Activated CD8-positive, alpha-beta memory T cell treated with anti-CD3 and anti-CD28 coated beads, Interleukin-2, amount 10 ng/mL, durations not matched to agents 7 days and 5 days (primary cell): ENCODE data around the gene SYTL4. TPM values are rescaled to one million over a fixed set of nuclear protein-coding genes. Genes with fewer than 3 reads are reported as not detected.

Source experiments
- ATAC-seq: fragments of 150-1000 bp; cut with Tn5 transposase; one replicate; pipeline ENCODE4 v1.10.0; 2021; ENCODE audit warnings: moderate library complexity
- CTCF ChIA-PET: fragments of 350-600 bp; sonication (Branson Sonifier 250); formaldehyde crosslinking; loops from one replicate; lab custom pipeline; 2021; ENCODE audit warnings: antibody characterized with exemption; lab: Charles Lee
- DNase-seq: peaks from one replicate; pipeline ENCODE4 v3.0.0-alpha.2; 2020
- H3K27ac Mint-ChIP-seq: one replicate; pipeline ENCODE4 v1.8.0; 2021; ENCODE audit warnings: mild to moderate bottlenecking, mixed read lengths
- H3K27me3 Mint-ChIP-seq: one replicate; pipeline ENCODE4 v1.8.0; 2021; ENCODE audit warnings: mixed read lengths
- H3K36me3 Mint-ChIP-seq: one replicate; pipeline ENCODE4 v1.8.0; 2021; ENCODE audit warnings: mild to moderate bottlenecking, mixed read lengths
- H3K4me1 Mint-ChIP-seq: one replicate; pipeline ENCODE4 v1.8.0; 2021; ENCODE audit warnings: mixed read lengths
- H3K4me3 Mint-ChIP-seq: one replicate; pipeline ENCODE4 v1.8.0; 2021; ENCODE audit warnings: mild to moderate bottlenecking, moderate library complexity, mixed read lengths
- H3K9me3 Mint-ChIP-seq: one replicate; pipeline ENCODE4 v1.8.0; 2022; ENCODE audit warnings: low read depth, mixed read lengths
- total RNA-seq, 2 experiments: library from RNA; stranded (reverse); gene quantifications; one replicate each; pipeline ENCODE4 v1.2.3, GENCODE V29; 2021

Gene SYTL4
- total RNA-seq, 2 experiments from 2014 or later: not detected

DNA sequence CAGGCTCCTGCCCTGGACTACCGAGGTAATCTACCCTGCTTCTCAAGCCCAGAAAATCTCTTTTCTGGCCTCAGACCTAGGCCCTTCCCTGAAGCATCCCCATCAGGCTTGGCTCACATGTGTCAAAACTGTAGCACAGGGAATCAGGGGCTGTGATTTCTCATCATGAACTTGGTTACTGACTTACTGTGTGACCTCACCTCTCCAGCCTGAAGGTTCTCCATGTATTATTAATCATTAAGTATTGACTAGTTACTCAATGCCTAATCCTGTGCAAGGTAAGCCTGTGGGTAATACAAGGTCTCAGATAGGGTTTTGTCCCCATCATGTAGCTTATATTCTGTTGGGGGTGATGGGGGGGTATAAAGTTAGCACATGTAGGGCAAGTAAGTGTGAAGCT, 81.1 kb downstream of the SYTL4 start:
- ATAC-seq: no peak
- H3K4me1 Mint-ChIP-seq: no peaks in the 10 kb centered on the region
- no peak for DNase-seq
- no peaks in the 10 kb centered on the region for H3K9me3 Mint-ChIP-seq
- no peak overlapping the region for H3K4me3 Mint-ChIP-seq
- H3K36me3 Mint-ChIP-seq: no peaks in the 10 kb centered on the region
- CTCF ChIA-PET: no interaction called here
- H3K27ac Mint-ChIP-seq: no peak overlapping the region
- peaks cover 7% of the 10 kb centered on the region for H3K27me3 Mint-ChIP-seq

DNA sequence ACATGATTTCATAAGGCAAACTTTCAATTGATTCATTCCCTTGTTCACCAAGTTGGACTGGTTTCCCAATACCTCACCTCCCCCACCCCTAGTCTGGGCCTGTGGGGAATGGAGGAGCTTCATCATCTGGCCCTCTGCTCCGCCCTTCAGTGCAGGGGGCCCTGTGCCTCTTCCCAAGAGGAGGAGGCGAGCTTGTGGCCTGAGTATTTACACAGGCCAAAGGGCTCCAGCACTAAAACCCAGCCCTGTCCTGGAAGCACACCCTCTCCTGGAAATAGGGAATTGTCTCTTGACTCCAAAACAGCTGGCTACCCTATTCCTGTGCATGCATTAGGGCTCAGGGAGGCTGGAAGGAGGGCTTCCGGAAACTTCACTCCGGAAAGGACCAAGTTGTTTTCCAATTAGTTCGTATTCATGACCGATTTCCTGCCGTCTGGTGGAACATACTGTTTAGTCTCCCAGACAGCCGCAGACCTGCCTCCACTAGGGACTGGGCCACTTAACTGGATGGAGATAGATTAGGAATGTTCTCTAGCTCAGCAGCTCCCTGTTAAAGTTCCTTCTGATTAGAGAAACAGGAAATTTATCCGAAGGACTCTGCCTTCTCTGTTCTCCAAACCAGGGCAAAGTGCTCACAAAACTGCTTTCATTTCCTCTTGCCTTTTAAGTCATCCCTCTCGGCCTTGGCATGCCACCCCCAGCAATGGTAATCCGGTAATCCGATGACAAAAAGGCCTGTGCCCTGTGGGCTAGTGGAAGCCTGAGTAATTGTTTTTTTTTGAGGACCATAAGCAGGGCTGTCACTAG, 82.2 kb downstream of the SYTL4 start:
- DNase-seq: no peak
- Mint-ChIP-seq H3K4me1 (no peaks in the 10 kb centered on the region), H3K4me3 (no peak overlapping the region), H3K27ac (no peak overlapping the region), H3K9me3 (no peaks in the 10 kb centered on the region), H3K27me3 (peaks cover 11% of the 10 kb centered on the region), H3K36me3 (no peaks in the 10 kb centered on the region)
- CTCF ChIA-PET: no interaction called here
- no peak for ATAC-seq

GRCh38 chrX:100648458-100649417, 83.2 kb downstream of the SYTL4 start:
- Mint-ChIP-seq H3K27me3 (peaks cover 14% of the 10 kb centered on the region), H3K4me1 (no peaks in the 10 kb centered on the region), H3K27ac (no peak overlapping the region), H3K9me3 (no peaks in the 10 kb centered on the region), H3K4me3 (no peak overlapping the region), H3K36me3 (no peaks in the 10 kb centered on the region)
- no peak for ATAC-seq
- DNase-seq: no peak
- CTCF ChIA-PET: no interaction called here

DNA sequence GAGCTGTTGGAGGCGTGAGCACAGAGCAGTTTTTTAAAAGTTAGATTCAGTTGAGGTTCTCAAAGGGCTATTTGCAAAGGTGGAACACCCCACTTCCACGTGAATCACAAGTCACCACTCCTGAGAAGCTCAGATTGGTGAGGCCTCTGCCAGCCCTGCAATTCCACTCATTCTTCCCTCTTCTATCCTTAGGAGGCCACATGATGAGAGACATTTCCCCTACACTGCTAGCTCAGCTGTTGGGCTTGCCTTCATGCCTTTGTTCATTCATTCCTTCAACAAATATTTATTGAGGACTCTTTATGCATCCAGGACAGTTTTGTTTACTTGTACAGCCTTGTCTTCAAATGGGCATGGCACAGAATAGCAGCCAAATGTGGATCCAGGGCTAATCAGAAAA, 84.2 kb downstream of the SYTL4 start:
- DNase-seq: no peak
- Mint-ChIP-seq H3K36me3 (no peaks in the 10 kb centered on the region), H3K4me3 (no peak overlapping the region), H3K27me3 (peaks cover 14% of the 10 kb centered on the region), H3K4me1 (no peaks in the 10 kb centered on the region), H3K27ac (no peak overlapping the region), H3K9me3 (no peaks in the 10 kb centered on the region)
- no peak for ATAC-seq
- CTCF ChIA-PET: no interaction called here

DNA sequence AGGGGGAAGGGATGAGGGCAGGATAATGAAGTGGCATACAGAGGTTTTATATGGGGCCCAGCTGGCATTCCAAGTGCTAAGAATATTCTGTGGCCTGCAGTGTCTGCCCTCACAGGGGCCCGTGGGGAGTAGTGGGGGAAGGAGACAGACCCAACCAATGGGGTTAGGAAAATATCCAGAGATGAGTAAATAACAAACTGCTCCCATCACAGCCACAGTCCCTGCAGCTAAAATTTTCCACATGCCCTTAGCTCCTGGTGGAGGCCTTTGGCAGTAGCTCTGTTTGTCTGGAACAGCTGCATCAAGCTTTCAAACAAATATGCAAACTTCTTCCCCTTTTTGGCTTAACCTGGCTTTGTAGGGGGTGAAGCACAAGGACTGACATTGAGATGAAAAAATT, 84.8 kb downstream of the SYTL4 start:
- Mint-ChIP-seq H3K4me1 (no peaks in the 10 kb centered on the region), H3K27ac (no peak overlapping the region), H3K27me3 (peaks cover 12% of the 10 kb centered on the region), H3K4me3 (no peak overlapping the region), H3K9me3 (no peaks in the 10 kb centered on the region), H3K36me3 (no peaks in the 10 kb centered on the region)
- no peak for ATAC-seq
- DNase-seq: no peak
- CTCF ChIA-PET: no interaction called here

DNA sequence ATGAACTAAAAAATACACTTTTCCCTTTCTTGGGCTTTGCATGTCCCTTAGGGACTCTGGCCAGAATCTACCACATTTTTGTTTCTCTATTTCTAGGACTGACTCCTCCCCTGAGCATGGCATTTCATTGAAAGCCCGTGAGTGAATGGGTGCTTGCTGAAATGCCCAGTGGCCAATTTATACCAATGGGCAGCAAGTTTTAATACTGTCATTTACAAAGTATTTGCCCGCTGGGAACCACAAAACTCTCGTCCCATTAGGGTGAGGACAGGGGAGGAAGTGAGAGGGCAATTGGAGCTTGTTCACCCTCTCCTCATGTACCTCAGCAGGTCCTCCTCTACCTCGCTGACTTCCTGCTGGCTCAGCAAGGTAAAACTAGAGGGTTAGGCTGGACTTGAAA, 86.8 kb downstream of the SYTL4 start:
- no peaks in the 10 kb centered on the region for H3K4me1 Mint-ChIP-seq
- H3K27ac Mint-ChIP-seq: no peak overlapping the region
- DNase-seq (no peak), ATAC-seq (no peak)
- peaks cover 16% of the 10 kb centered on the region for H3K27me3 Mint-ChIP-seq
- CTCF ChIA-PET: no interaction called here
- H3K9me3 Mint-ChIP-seq: no peaks in the 10 kb centered on the region
- H3K36me3 Mint-ChIP-seq: no peaks in the 10 kb centered on the region
- no peak overlapping the region for H3K4me3 Mint-ChIP-seq

DNA sequence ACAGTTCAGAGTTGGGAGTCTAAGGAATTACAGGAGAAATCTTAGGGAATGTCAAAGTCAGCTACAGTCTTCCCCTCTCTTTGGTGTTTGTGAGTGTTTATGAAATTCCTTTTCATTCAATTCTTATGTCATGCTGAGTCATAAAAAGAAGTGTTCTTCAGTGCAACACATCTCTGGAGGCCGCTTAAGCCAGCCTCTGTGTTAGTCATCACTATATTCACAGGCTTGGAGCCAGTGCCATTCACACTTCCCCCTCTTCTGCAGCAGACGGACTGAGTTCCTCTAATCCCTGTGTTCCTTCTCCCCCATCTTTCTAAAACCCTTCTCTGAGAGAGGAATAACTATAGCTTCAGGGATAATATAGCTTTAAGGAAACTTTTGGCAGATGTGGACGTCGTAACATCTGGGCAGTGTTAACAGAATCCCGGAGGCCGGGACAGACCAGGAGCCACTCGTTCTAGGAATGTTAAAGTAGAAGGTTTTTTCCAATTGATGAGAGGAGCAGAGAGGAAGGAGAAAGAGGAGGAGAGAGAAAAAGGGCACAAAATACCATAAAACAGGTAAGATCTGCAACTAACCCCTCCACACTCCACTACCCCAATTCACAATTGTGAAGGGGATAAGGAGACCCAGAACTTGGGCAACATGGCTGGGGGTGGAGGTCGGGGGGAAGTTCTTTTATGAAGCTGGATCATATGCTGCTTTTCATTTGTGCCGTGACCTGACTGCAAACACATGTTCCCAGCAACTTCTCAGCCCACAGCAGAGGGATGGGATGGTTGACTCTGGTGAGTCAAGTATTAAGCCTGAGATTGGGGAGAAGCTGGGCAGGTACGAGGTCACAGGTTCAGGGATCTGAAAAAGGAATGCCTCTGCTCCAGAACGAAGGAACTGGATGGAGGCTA, 87.7 kb downstream of the SYTL4 start, which contains the start of gene SRPX2:
TSS of gene SRPX2 (plus strand) at position 244 of the 905 bp plus-strand sequence. CDS start 2,124 bp downstream, outside the sequence.
- Mint-ChIP-seq H3K27me3 (peaks cover 23% of the 10 kb centered on the region), H3K4me1 (no peaks in the 10 kb centered on the region), H3K27ac (no peak within 1 kb of the TSS), H3K4me3 (no peak within 1 kb of the TSS), H3K9me3 (no peaks in the 10 kb centered on the region), H3K36me3 (no peaks in the 10 kb centered on the region)
- ATAC-seq (no peak), DNase-seq (no peak)
- CTCF ChIA-PET: no interaction called here

GRCh38 chrX:100643212-100643611, 88.7 kb downstream of the SYTL4 start:
- Mint-ChIP-seq H3K36me3 (no peaks in the 10 kb centered on the region), H3K27ac (no peak overlapping the region), H3K4me1 (no peaks in the 10 kb centered on the region), H3K4me3 (no peak overlapping the region), H3K27me3 (peaks cover 27% of the 10 kb centered on the region), H3K9me3 (no peaks in the 10 kb centered on the region)
- DNase-seq (no peak), ATAC-seq (no peak)
- CTCF ChIA-PET: no interaction called here

GRCh38 chrX:100642290-100642689, 89.6 kb downstream of the SYTL4 start:
- Mint-ChIP-seq H3K27me3 (peaks cover 34% of the 10 kb centered on the region), H3K27ac (no peak overlapping the region), H3K9me3 (no peaks in the 10 kb centered on the region), H3K4me1 (no peaks in the 10 kb centered on the region), H3K36me3 (no peaks in the 10 kb centered on the region), H3K4me3 (no peak overlapping the region)
- CTCF ChIA-PET: no interaction called here
- ATAC-seq (no peak), DNase-seq (no peak)

GRCh38 chrX:100636321-100636991, 95.5 kb downstream of the SYTL4 start, which contains the start of gene TSPAN6:
TSPAN6 (minus strand) TSS chrX:100636806; CDS start chrX:100636694, 112 bp downstream.
- H3K27me3 Mint-ChIP-seq: peaks cover 42% of the 10 kb centered on the region
- H3K27ac Mint-ChIP-seq: no peak within 1 kb of the TSS
- no peaks in the 10 kb centered on the region for H3K36me3 Mint-ChIP-seq
- H3K4me1 Mint-ChIP-seq: peaks cover 2% of the 10 kb centered on the region
- CTCF ChIA-PET: interaction anchor here (1.0 to 1.4 kb wide), 3 partner anchors 10 to 125 kb away, joined by 3 to 5 read pairs (median 3); no protein-coding TSS in a partner anchor
- no peaks in the 10 kb centered on the region for H3K9me3 Mint-ChIP-seq
- ATAC-seq (peak; percentile 86), DNase-seq (peak; percentile 62)
- H3K4me3 Mint-ChIP-seq: peak within 1 kb of the TSS; percentile 68

DNA sequence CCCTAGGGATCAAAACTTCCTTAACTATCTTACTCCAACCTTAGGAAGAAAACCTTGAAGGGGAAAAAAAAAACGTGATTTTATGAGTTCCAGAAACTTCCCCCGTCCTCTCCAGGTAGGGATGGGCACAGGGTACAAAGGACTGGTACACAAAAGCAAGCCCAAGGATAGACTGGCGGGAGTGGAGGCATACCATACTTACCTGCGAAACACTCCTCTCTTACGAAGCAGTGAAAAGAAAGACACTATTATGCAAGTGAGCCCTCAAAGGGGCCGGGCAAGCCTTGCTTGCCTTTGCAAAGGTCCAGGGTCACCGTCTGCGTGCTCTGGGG, 96.0 kb downstream of the SYTL4 start:
- Mint-ChIP-seq H3K4me1 (peaks cover 2% of the 10 kb centered on the region), H3K27ac (no peak overlapping the region), H3K27me3 (peaks cover 42% of the 10 kb centered on the region), H3K9me3 (no peaks in the 10 kb centered on the region), H3K36me3 (no peaks in the 10 kb centered on the region), H3K4me3 (no peak overlapping the region)
- DNase-seq (no peak), ATAC-seq (no peak)
- CTCF ChIA-PET: interaction anchor here (1.1 kb wide), 1 partner anchor 21 kb away, joined by 3 read pairs; no protein-coding TSS in a partner anchor

- DNase-seq (no peak), ATAC-seq (no peak)
- Mint-ChIP-seq H3K4me1 (peaks cover 2% of the 10 kb centered on the region), H3K27ac (no peak overlapping the region), H3K4me3 (no peak overlapping the region), H3K27me3 (peaks cover 46% of the 10 kb centered on the region), H3K36me3 (no peaks in the 10 kb centered on the region), H3K9me3 (no peaks in the 10 kb centered on the region)
- CTCF ChIA-PET: no interaction called here
These were observed 96.9 kb downstream of the SYTL4 start for GRCh38 chrX:100635040-100635439.
